HepG2 (cell line): ENCODE data around the gene TNRC18. TPM values are rescaled to one million over a fixed set of nuclear protein-coding genes. Genes with fewer than 3 reads are reported as not detected.

ENCODE experiments used
- BRD4 ChIP-seq: sonication (generic); formaldehyde crosslinking; IDR thresholded peaks from 2 replicates; pipeline ENCODE4 v1.4.0; 2020; ENCODE audit warnings: missing genetic modification reagents
- FOXM1 ChIP-seq: sonication (generic); formaldehyde crosslinking; IDR thresholded peaks from 2 replicates; pipeline ENCODE4 v1.5.0; 2020; ENCODE audit warnings: missing genetic modification reagents
- SOX5 ChIP-seq: IDR thresholded peaks from 2 replicates; pipeline ENCODE4 v1.6.1; 2016; ENCODE audit warnings: borderline replicate concordance
- XBP1 ChIP-seq: sonication (generic); formaldehyde crosslinking; IDR thresholded peaks from 2 replicates; pipeline ENCODE4 v1.5.0; 2020; ENCODE audit warnings: missing genetic modification reagents
- ZHX2 ChIP-seq, 2 experiments: sonication (generic) in 1 of 2; formaldehyde crosslinking in 1 of 2; IDR thresholded peaks; 2 replicates each; pipeline versions ENCODE4 v1.6.1 to v1.9.0; 2014 to 2022; ENCODE audit warnings: antibody characterized with exemption in 1 of 2, borderline replicate concordance in 1 of 2, inconsistent platforms in 1 of 2, low read depth in 1 of 2, missing genetic modification reagents in 1 of 2
- ZNF142 ChIP-seq: sonication (generic); formaldehyde crosslinking; IDR thresholded peaks from 2 replicates; pipeline ENCODE4 v1.4.0; 2020; ENCODE audit warnings: missing genetic modification reagents
- ZNF557 ChIP-seq: sonication (generic); formaldehyde crosslinking; IDR thresholded peaks from 2 replicates; pipeline ENCODE4 v1.4.0; 2020; ENCODE audit warnings: missing genetic modification reagents
- polyA plus RNA-seq, 8 experiments: library from polyadenylated mRNA; depleted of rRNA in 3 of 8; stranded (reverse) in 7 of 8; unstranded in 1 of 8; fragments of >200 nt; fragmentation: Illumina TruSeq in 4 of 8; extraction: Trizol in 4 of 8; gene quantifications; 2 replicates each; pipeline versions ENCODE4 v1.2.1 to v1.2.3, GENCODE V29; 2011 to 2016; ENCODE audit warnings: low read depth in 4 of 8, missing spikeins in 1 of 8, mixed read lengths in 1 of 8; ENCODE audit not compliant: insufficient read depth in 1 of 8
- total RNA-seq, 5 experiments: library from RNA; depleted of rRNA; stranded (reverse); fragments of >200 nt; fragmentation: Illumina TruSeq; extraction: Trizol; gene quantifications; 2 replicates each; pipeline ENCODE4 v1.2.3, GENCODE V29; 2016; ENCODE audit warnings: low read depth in 1 of 5
- TF ChIP-seq, protein P1 (sequence below), 2 experiments: IDR thresholded peaks; 2 replicates each; pipeline ENCODE4 v1.6.1; 2011 to 2012; ENCODE audit warnings: low read length in 2 of 2, borderline replicate concordance in 1 of 2, low read depth in 1 of 2, mild to moderate bottlenecking in 1 of 2, moderate library complexity in 1 of 2
- TF ChIP-seq, protein P2 (sequence below): sonication (generic); formaldehyde crosslinking; conservative IDR thresholded peaks from 2 replicates; pipeline ENCODE4 v1.4.0; 2020; ENCODE audit warnings: missing genetic modification reagents

The TNRC18 gene
- total and polyA plus RNA-seq, 2 of the 13 experiments (the other 11 are each of a cell fraction or from before 2014, with no cell fraction given): 11.7 to 17.4 TPM

DNA sequence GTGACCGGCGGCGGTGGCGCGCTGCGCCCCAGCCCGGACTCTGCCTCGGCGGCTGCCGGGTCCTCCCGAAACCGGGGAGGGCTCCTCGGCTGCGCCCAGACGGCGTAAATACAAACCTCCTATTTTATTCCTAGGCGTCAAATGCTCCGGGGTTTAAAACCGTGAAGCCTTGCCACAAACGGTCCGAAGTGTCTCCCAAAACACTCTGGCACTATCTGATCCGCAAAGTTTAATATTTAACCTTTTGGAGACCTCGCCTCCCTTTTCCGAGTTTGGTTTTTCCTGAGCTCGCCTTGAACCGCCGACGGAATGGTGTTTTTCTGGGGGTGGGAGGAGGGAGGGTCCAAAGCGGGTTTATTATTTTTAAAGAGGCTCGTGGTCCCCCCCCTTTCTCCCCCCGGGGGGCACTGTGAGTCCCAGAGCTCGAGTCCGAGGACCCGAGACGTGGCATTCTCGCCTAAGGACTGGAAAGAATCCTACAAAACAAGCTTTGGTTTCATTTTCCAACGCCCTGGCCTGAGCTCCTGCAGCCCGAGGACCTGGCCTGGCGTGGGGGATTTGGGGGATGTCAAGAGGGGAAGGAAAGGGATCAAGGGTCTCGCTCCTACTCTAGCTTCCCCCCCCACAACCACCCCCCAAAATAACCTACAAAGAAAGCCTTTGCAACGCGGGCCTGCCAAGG lies 1.8 kb downstream of the TNRC18 start (continued):
- TF ChIP-seq ZHX2 (IDR thresholded peaks at IDR 0.05; ENCODE audit: low read depth) (no peak), ZHX2 (CRISPR knock-in tag; IDR thresholded peaks at IDR 0.05; ENCODE audit: borderline replicate concordance) (0 out of 2 replicates have a peak, but pooled peaks have one; percentile 24), ZNF142 (CRISPR knock-in tag) (no peak), SOX5 (CRISPR knock-in tag) (peak; percentile 47; the same call in 1 of the 2 replicates), FOXM1 (CRISPR knock-in tag) (no peak), BRD4 (CRISPR knock-in tag) (no peak), XBP1 (no peak), ZNF557 (CRISPR knock-in tag) (no peak)
- TF ChIP-seq, protein P1, sequence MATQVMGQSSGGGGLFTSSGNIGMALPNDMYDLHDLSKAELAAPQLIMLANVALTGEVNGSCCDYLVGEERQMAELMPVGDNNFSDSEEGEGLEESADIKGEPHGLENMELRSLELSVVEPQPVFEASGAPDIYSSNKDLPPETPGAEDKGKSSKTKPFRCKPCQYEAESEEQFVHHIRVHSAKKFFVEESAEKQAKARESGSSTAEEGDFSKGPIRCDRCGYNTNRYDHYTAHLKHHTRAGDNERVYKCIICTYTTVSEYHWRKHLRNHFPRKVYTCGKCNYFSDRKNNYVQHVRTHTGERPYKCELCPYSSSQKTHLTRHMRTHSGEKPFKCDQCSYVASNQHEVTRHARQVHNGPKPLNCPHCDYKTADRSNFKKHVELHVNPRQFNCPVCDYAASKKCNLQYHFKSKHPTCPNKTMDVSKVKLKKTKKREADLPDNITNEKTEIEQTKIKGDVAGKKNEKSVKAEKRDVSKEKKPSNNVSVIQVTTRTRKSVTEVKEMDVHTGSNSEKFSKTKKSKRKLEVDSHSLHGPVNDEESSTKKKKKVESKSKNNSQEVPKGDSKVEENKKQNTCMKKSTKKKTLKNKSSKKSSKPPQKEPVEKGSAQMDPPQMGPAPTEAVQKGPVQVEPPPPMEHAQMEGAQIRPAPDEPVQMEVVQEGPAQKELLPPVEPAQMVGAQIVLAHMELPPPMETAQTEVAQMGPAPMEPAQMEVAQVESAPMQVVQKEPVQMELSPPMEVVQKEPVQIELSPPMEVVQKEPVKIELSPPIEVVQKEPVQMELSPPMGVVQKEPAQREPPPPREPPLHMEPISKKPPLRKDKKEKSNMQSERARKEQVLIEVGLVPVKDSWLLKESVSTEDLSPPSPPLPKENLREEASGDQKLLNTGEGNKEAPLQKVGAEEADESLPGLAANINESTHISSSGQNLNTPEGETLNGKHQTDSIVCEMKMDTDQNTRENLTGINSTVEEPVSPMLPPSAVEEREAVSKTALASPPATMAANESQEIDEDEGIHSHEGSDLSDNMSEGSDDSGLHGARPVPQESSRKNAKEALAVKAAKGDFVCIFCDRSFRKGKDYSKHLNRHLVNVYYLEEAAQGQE (IDR thresholded peaks at IDR 0.05; ENCODE audit: borderline replicate concordance in 1 of 2, low read depth in 1 of 2, low read length in 2 of 2): peak in 1 of 2 experiments; percentile 66; a peak in 1 of 4 replicates
- TF ChIP-seq, protein P2, sequence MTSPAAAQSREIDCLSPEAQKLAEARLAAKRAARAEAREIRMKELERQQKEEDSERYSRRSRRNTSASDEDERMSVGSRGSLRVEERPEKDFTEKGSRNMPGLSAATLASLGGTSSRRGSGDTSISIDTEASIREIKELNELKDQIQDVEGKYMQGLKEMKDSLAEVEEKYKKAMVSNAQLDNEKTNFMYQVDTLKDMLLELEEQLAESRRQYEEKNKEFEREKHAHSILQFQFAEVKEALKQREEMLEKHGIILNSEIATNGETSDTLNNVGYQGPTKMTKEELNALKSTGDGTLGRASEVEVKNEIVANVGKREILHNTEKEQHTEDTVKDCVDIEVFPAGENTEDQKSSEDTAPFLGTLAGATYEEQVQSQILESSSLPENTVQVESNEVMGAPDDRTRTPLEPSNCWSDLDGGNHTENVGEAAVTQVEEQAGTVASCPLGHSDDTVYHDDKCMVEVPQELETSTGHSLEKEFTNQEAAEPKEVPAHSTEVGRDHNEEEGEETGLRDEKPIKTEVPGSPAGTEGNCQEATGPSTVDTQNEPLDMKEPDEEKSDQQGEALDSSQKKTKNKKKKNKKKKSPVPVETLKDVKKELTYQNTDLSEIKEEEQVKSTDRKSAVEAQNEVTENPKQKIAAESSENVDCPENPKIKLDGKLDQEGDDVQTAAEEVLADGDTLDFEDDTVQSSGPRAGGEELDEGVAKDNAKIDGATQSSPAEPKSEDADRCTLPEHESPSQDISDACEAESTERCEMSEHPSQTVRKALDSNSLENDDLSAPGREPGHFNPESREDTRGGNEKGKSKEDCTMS (CRISPR knock-in tag): no peak
